IMR-90 (cell line): ENCODE measurements around the gene RIMBP2. TPM values are rescaled to one million over a fixed set of nuclear protein-coding genes. Genes with fewer than 3 reads are reported as not detected.

Experiments
- ATAC-seq: fragments of 200-7000 bp; cut with Tn5 transposase; 2 replicates; pipeline ENCODE4 v1.9.1; 2020; ENCODE audit warnings: low read depth, mild to moderate bottlenecking, moderate library complexity
- BruUV-seq: library from RNA; stranded (reverse); fragments of 400-500 nt; replicated peaks from 2 replicates; lab custom pipeline; 2021; lab: Mats Ljungman, UMichigan
- CTCF ChIA-PET: fragments of 300-600 bp; formaldehyde crosslinking; extraction: SDS; loops from one replicate; lab custom pipeline; 2021; ENCODE audit warnings: antibody characterized with exemption; lab: Yijun Ruan, JAX
- POLR2A ChIA-PET: fragments of 300-600 bp; sonication (Branson Sonifier 250); formaldehyde crosslinking; loops from one replicate; lab custom pipeline; 2022; ENCODE audit warnings: antibody characterized with exemption; ENCODE audit not compliant: unreplicated experiment; lab: Charles Lee
- DNase-seq: peaks from one replicate; pipeline ENCODE4 v3.0.0; 2013
- H2AFZ ChIP-seq: replicated peaks from 2 replicates; pipeline ENCODE3; 2013; ENCODE audit warnings: low read length, mild to moderate bottlenecking; ENCODE audit not compliant: poor library complexity
- H2AK5ac ChIP-seq: 2 replicates; pipeline ENCODE4 v1.6.1; 2013; ENCODE audit warnings: low read depth, low read length, inconsistent platforms
- H2AK9ac ChIP-seq: replicated peaks from 2 replicates; pipeline ENCODE3; 2013; ENCODE audit warnings: mild to moderate bottlenecking, low read depth, low read length, moderate library complexity; ENCODE audit not compliant: poor library complexity
- H2BK120ac ChIP-seq: 2 replicates; pipeline ENCODE4 v1.6.1; 2013; ENCODE audit warnings: low read depth, low read length, inconsistent platforms
- H2BK15ac ChIP-seq: 3 replicates; pipeline ENCODE4 v1.6.1; 2013; ENCODE audit warnings: low read depth, low read length, inconsistent platforms
- H2BK20ac ChIP-seq: 2 replicates; pipeline ENCODE4 v1.6.1; 2013; ENCODE audit warnings: low read depth, mild to moderate bottlenecking, inconsistent platforms, low read length, moderate library complexity
- H2BK5ac ChIP-seq: 2 replicates; pipeline ENCODE4 v1.6.1; 2013; ENCODE audit warnings: mild to moderate bottlenecking, low read depth, low read length, inconsistent platforms; ENCODE audit not compliant: poor library complexity, severe bottlenecking
- H3K14ac ChIP-seq: replicated peaks from 2 replicates; pipeline ENCODE4 v1.6.1; 2013; ENCODE audit warnings: low read depth, low read length, inconsistent platforms
- H3K18ac ChIP-seq: 2 replicates; pipeline ENCODE4 v1.6.1; 2013; ENCODE audit warnings: low read depth, low read length, control low read depth
- H3K23ac ChIP-seq: 2 replicates; pipeline ENCODE4 v1.6.1; 2013; ENCODE audit warnings: low read depth, low read length, inconsistent platforms
- H3K27ac ChIP-seq: 2 replicates; pipeline ENCODE4 v1.5.1; 2013; ENCODE audit warnings: mild to moderate bottlenecking, control low read depth, low read length; ENCODE audit not compliant: insufficient read depth
- H3K27me3 ChIP-seq: 2 replicates; pipeline ENCODE4 v1.6.1; 2013; ENCODE audit warnings: low read length; ENCODE audit not compliant: control insufficient read depth, insufficient read depth
- H3K36me3 ChIP-seq: 2 replicates; pipeline ENCODE4 v1.6.1; 2013; ENCODE audit warnings: low read length, mixed read lengths; ENCODE audit not compliant: control insufficient read depth, insufficient read depth
- H3K4ac ChIP-seq: 2 replicates; pipeline ENCODE4 v1.6.1; 2013; ENCODE audit warnings: low read depth, low read length, inconsistent platforms
- H3K4me1 ChIP-seq: 2 replicates; pipeline ENCODE4 v1.6.1; 2013; ENCODE audit warnings: low read length, mixed read lengths; ENCODE audit not compliant: control insufficient read depth, insufficient read depth
- H3K4me2 ChIP-seq: 2 replicates; pipeline ENCODE4 v1.6.1; 2013; ENCODE audit warnings: low read depth, mild to moderate bottlenecking, control low read depth, low read length, moderate library complexity
- H3K4me3 ChIP-seq: 2 replicates; pipeline ENCODE4 v1.5.1; 2013; ENCODE audit warnings: low read depth, mild to moderate bottlenecking, control low read depth, low read length, moderate library complexity; ENCODE audit not compliant: insufficient read depth
- H3K56ac ChIP-seq: 2 replicates; pipeline ENCODE4 v1.6.1; 2013; ENCODE audit warnings: low read length, inconsistent platforms; ENCODE audit not compliant: insufficient read depth; ENCODE audit errors: extremely low read depth
- H3K79me1 ChIP-seq, 2 experiments: 2 replicates each; pipeline ENCODE4 v1.6.1; 2013; ENCODE audit warnings: low read length in 2 of 2, inconsistent platforms in 1 of 2, low read depth in 1 of 2
- H3K9ac ChIP-seq: 2 replicates; pipeline ENCODE4 v1.6.1; 2013; ENCODE audit warnings: low read depth, low read length, control low read depth
- H3K9me1 ChIP-seq: 2 replicates; pipeline ENCODE4 v1.6.1; 2013; ENCODE audit warnings: low read length, inconsistent platforms; ENCODE audit not compliant: insufficient read depth
- H3K9me3 ChIP-seq: 2 replicates; pipeline ENCODE4 v1.6.1; 2013; ENCODE audit warnings: low read length; ENCODE audit not compliant: control insufficient read depth, insufficient read depth
- H4K20me1 ChIP-seq: 2 replicates; pipeline ENCODE4 v1.6.1; 2013; ENCODE audit warnings: low read length, inconsistent platforms; ENCODE audit not compliant: insufficient read depth
- H4K5ac ChIP-seq: 2 replicates; pipeline ENCODE4 v1.6.1; 2013; ENCODE audit warnings: mild to moderate bottlenecking, low read depth, low read length, control low read depth
- H4K8ac ChIP-seq, 2 experiments: 2 replicates each; pipeline ENCODE4 v1.6.1; 2013; ENCODE audit warnings: low read depth in 2 of 2, low read length in 2 of 2, control low read depth in 1 of 2, inconsistent platforms in 1 of 2
- H4K91ac ChIP-seq: 2 replicates; pipeline ENCODE4 v1.6.1; 2013; ENCODE audit warnings: low read depth, low read length, inconsistent platforms; ENCODE audit not compliant: insufficient read depth
- BHLHE40 ChIP-seq: fragments of 150-350 bp; IDR thresholded peaks from 2 replicates; pipeline ENCODE4 v1.6.1; 2016; ENCODE audit warnings: mild to moderate bottlenecking, low read depth, low read length
- CEBPB ChIP-seq: IDR thresholded peaks from 2 replicates; pipeline ENCODE4 v1.6.1; 2012; ENCODE audit warnings: low read depth, low read length, improper control_type of control experiment
- CHD1 ChIP-seq: IDR thresholded peaks from 2 replicates; pipeline ENCODE4 v1.6.1; 2012; ENCODE audit warnings: low read depth, low read length, improper control_type of control experiment
- CTCF ChIP-seq: conservative IDR thresholded peaks from 2 replicates; pipeline ENCODE4 v1.5.1; 2012; ENCODE audit warnings: mild to moderate bottlenecking, low read depth, low read length, improper control_type of control experiment
- ELK1 ChIP-seq: fragments of 150-350 bp; IDR thresholded peaks from 2 replicates; pipeline ENCODE4 v1.6.1; 2016; ENCODE audit warnings: low read depth, mild to moderate bottlenecking, low read length, moderate library complexity, borderline replicate concordance
- FOS ChIP-seq: fragments of 150-350 bp; IDR thresholded peaks from 2 replicates; pipeline ENCODE4 v1.6.1; 2016; ENCODE audit warnings: low read depth, low read length
- MAFK ChIP-seq: IDR thresholded peaks from 2 replicates; pipeline ENCODE4 v1.6.1; 2012; ENCODE audit warnings: low read depth, low read length, improper control_type of control experiment
- MAZ ChIP-seq: IDR thresholded peaks from 2 replicates; pipeline ENCODE4 v1.6.1; 2012; ENCODE audit warnings: low read depth, mild to moderate bottlenecking, low read length, improper control_type of control experiment, moderate library complexity, borderline replicate concordance
- MXI1 ChIP-seq: IDR thresholded peaks from 2 replicates; pipeline ENCODE4 v1.6.1; 2012; ENCODE audit warnings: low read depth, mild to moderate bottlenecking, low read length, moderate library complexity, borderline replicate concordance
- NFE2L2 ChIP-seq: fragments of 150-350 bp; IDR thresholded peaks from 2 replicates; pipeline ENCODE4 v1.6.1; 2016; ENCODE audit warnings: low read depth, mild to moderate bottlenecking, low read length
- POLR2A ChIP-seq: IDR thresholded peaks from 2 replicates; pipeline ENCODE4 v1.6.1; 2012; ENCODE audit warnings: mild to moderate bottlenecking, low read depth, low read length
- RAD21 ChIP-seq: IDR thresholded peaks from 2 replicates; pipeline ENCODE4 v1.6.1; 2012; ENCODE audit warnings: low read length, improper control_type of control experiment
- RCOR1 ChIP-seq: IDR thresholded peaks from 2 replicates; pipeline ENCODE4 v1.6.1; 2012; ENCODE audit warnings: mild to moderate bottlenecking, low read length, improper control_type of control experiment; ENCODE audit not compliant: insufficient replicate concordance
- RFX5 ChIP-seq: IDR thresholded peaks from 2 replicates; pipeline ENCODE4 v1.8.0; 2012; ENCODE audit warnings: low read depth, mild to moderate bottlenecking, low read length, moderate library complexity
- SMC3 ChIP-seq: fragments of 150-350 bp; IDR thresholded peaks from 2 replicates; pipeline ENCODE4 v1.6.1; 2016; ENCODE audit warnings: low read depth, mild to moderate bottlenecking, antibody characterized with exemption, low read length, moderate library complexity
- USF2 ChIP-seq: fragments of 150-350 bp; IDR thresholded peaks from 2 replicates; pipeline ENCODE4 v1.6.1; 2017; ENCODE audit warnings: mild to moderate bottlenecking, antibody characterized with exemption, low read length, low read depth
- WGBS, 2 experiments: methylation state at CpG; one replicate each; pipeline versions ENCODE4 v1.1.5 to v1.1.7; 2013; ENCODE audit warnings: missing lambda C conversion rate in 2 of 2; ENCODE audit not compliant: insufficient read length in 1 of 2; ENCODE audit errors: extremely low coverage in 2 of 2; 5-methylcytosine and 5-hydroxymethylcytosine counted together
- dilution Hi-C: fragments of 300-500 bp; cut with HindIII; formaldehyde crosslinking; loops from one replicate; pipeline ENCODE4 v1.14.3; 2018; ENCODE audit warnings: low sequenced_read_pairs; ENCODE audit not compliant: unreplicated experiment
- in situ Hi-C: fragments of 300-500 bp; cut with MboI; formaldehyde crosslinking; loops from 3 replicates; pipeline ENCODE4 v1.14.3; 2019; ENCODE audit warnings: low sequenced_read_pairs, inconsistent platforms, mixed read lengths
- intact Hi-C: fragments of 100-400 bp; cut with micrococcal nuclease; formaldehyde crosslinking; loops from 2 replicates; pipeline ENCODE4 v1.10.0; 2022
- polyA plus RNA-seq, 3 experiments: library from polyadenylated mRNA; depleted of rRNA; stranded (reverse); fragments of >200 nt; gene quantifications; 2 replicates each; pipeline ENCODE4 v1.2.3, GENCODE V29; 2012; ENCODE audit warnings: low replicate concordance in 1 of 3
- total RNA-seq: library from RNA; depleted of rRNA; stranded (reverse); fragments of >200 nt; gene quantifications from 2 replicates; pipeline ENCODE4 v1.2.3, GENCODE V29; 2012

RIMBP2 gene
- total and polyA plus RNA-seq, 2 of the 4 experiments (the other 2 are of a cell fraction): not detected

- Histone ChIP-seq H3K4me2 (no peak overlapping the region), H2AK9ac (no peak overlapping the region), H2BK120ac (no peak overlapping the region), H3K4me1 (no peaks in the 10 kb centered on the region), H4K5ac (no peak overlapping the region), H2BK20ac (no peak overlapping the region), H4K20me1 (no peaks in the 10 kb centered on the region), H3K9me3 (peaks cover 51% of the 10 kb centered on the region), H3K56ac (no peak overlapping the region), H3K18ac (no peak overlapping the region), H2BK5ac (no peak overlapping the region), H2AFZ (no peak overlapping the region), H3K4me3 (no peak overlapping the region), H3K9ac (no peak overlapping the region), H3K36me3 (no peaks in the 10 kb centered on the region), H3K23ac (no peak overlapping the region), H4K91ac (no peak overlapping the region), H3K9me1 (no peaks in the 10 kb centered on the region), H3K4ac (no peak overlapping the region), H3K14ac (no peak overlapping the region), H2BK15ac (no peak overlapping the region), H3K79me1 (no peaks in the 10 kb centered on the region), H3K27ac (no peak overlapping the region), H2AK5ac (no peak overlapping the region), H4K8ac (no peak overlapping the region), H3K27me3 (no peaks in the 10 kb centered on the region)
- intact Hi-C loops: no loop called here
- POLR2A ChIA-PET: no interaction called here
- CTCF ChIA-PET: no interaction called here
- no TSS peak for BruUV-seq
- in situ Hi-C loops: no loop called here
- ATAC-seq: no peak
- no peak for TF ChIP-seq NFE2L2
- no peak for TF ChIP-seq MXI1
- TF ChIP-seq CTCF: no peak
- TF ChIP-seq RFX5: no peak
- no peak for TF ChIP-seq ELK1
- no peak for TF ChIP-seq USF2
- no peak for TF ChIP-seq RAD21
- TF ChIP-seq POLR2A: no peak
- no peak for TF ChIP-seq MAFK
- TF ChIP-seq SMC3: no peak
- TF ChIP-seq CEBPB: no peak
- TF ChIP-seq RCOR1: no peak
- TF ChIP-seq CHD1: no peak
- no peak for TF ChIP-seq MAZ
- TF ChIP-seq BHLHE40: no peak
- no peak for TF ChIP-seq FOS
- WGBS, 2 experiments: 100% methylated on average over 1 of the region's 19 CpGs; no CpG with 5 or more reads in 1 of the 2 experiments
- dilution Hi-C loops: no loop called here
- DNase-seq: no peak
Measured at GRCh38 chr12:130438243-130438620, 277.9 kb downstream of the RIMBP2 start.
